ENCODE measurements around the gene TECPR2. TPM values are rescaled to one million over a fixed set of nuclear protein-coding genes. Genes with fewer than 3 reads are reported as not detected.

TECPR2 gene
- total RNA-seq, 3 donors from 2014 or later, result 19.8 to 25.2 (median 19.9) TPM

- DNase-seq (ENCODE audit: low spot score in 2 of 2), result no peak
- no peaks in the 10 kb centered on the region for H3K4me1 ChIP-seq
- no peak overlapping the region for H3K27ac ChIP-seq
- H3K36me3 ChIP-seq, result no peaks in the 10 kb centered on the region
- H3K27me3 ChIP-seq, result no peaks in the 10 kb centered on the region
- no peak overlapping the region for H3K4me3 ChIP-seq
- no peak for TF ChIP-seq POLR2AphosphoS5 (IDR thresholded peaks at IDR 0.05)
- TF ChIP-seq CTCF (IDR thresholded peaks at IDR 0.05), result no peak
- TF ChIP-seq POLR2A (IDR thresholded peaks at IDR 0.05), result no peak
- intact Hi-C loops (cut with DNase I; ENCODE audit: low total_unique reads), result no loop called here
- H3K9me3 ChIP-seq, result no peaks in the 10 kb centered on the region
These were observed 9.6 kb upstream of the TECPR2 start for GRCh38 chr14:102353126-102353619.

GRCh38 chr14:102356280-102356679 lies 6.5 kb upstream of the TECPR2 start:
- no peaks in the 10 kb centered on the region for H3K9me3 ChIP-seq
- intact Hi-C loops (cut with DNase I; ENCODE audit: low total_unique reads), result no loop called here
- no peaks in the 10 kb centered on the region for H3K4me1 ChIP-seq
- H3K4me3 ChIP-seq, result no peak overlapping the region
- TF ChIP-seq POLR2AphosphoS5 (IDR thresholded peaks at IDR 0.05) (no peak), POLR2A (IDR thresholded peaks at IDR 0.05) (no peak), CTCF (IDR thresholded peaks at IDR 0.05) (no peak)
- H3K36me3 ChIP-seq, result no peaks in the 10 kb centered on the region
- H3K27me3 ChIP-seq, result no peaks in the 10 kb centered on the region
- no peak for DNase-seq (ENCODE audit: low spot score in 2 of 2)
- no peak overlapping the region for H3K27ac ChIP-seq

- Histone ChIP-seq H3K27me3 (no peaks in the 10 kb centered on the region), H3K4me1 (peaks cover 0 to 6% of the 10 kb centered on the region in 2 donors), H3K27ac (no peak overlapping the region), H3K9me3 (no peaks in the 10 kb centered on the region), H3K36me3 (no peaks in the 10 kb centered on the region), H3K4me3 (no peak overlapping the region)
- intact Hi-C loops (cut with DNase I; ENCODE audit: low total_unique reads), result no loop called here
- no peak for DNase-seq (ENCODE audit: low spot score in 2 of 2)
- TF ChIP-seq POLR2AphosphoS5 (IDR thresholded peaks at IDR 0.05) (no peak), POLR2A (IDR thresholded peaks at IDR 0.05) (no peak), CTCF (IDR thresholded peaks at IDR 0.05) (no peak)
These were observed 3.4 kb upstream of the TECPR2 start for GRCh38 chr14:102359341-102359740.

GRCh38 chr14:102360388-102360787 lies 2.4 kb upstream of the TECPR2 start:
- DNase-seq (ENCODE audit: low spot score in 2 of 2), result no peak
- Histone ChIP-seq H3K4me1 (peaks cover 0 to 6% of the 10 kb centered on the region in 2 donors), H3K27me3 (no peaks in the 10 kb centered on the region), H3K4me3 (no peak overlapping the region), H3K36me3 (no peaks in the 10 kb centered on the region), H3K27ac (no peak overlapping the region), H3K9me3 (no peaks in the 10 kb centered on the region)
- no peak for TF ChIP-seq CTCF (IDR thresholded peaks at IDR 0.05)
- TF ChIP-seq POLR2A (IDR thresholded peaks at IDR 0.05), result no peak
- TF ChIP-seq POLR2AphosphoS5 (IDR thresholded peaks at IDR 0.05), result no peak
- intact Hi-C loops (cut with DNase I; ENCODE audit: low total_unique reads), result no loop called here

- Histone ChIP-seq H3K27me3 (no peaks in the 10 kb centered on the region), H3K9me3 (no peaks in the 10 kb centered on the region), H3K36me3 (no peaks in the 10 kb centered on the region), H3K4me3 (peak overlapping the region; percentile 91 to 100 (median 98)), H3K4me1 (peaks cover 0 to 6% of the 10 kb centered on the region in 2 donors), H3K27ac (peak overlapping the region; percentile 97)
- intact Hi-C loops (cut with DNase I; ENCODE audit: low total_unique reads), result no loop called here
- TF ChIP-seq CTCF (IDR thresholded peaks at IDR 0.05) (no peak), POLR2AphosphoS5 (IDR thresholded peaks at IDR 0.05) (no peak), POLR2A (IDR thresholded peaks at IDR 0.05) (no peak)
- DNase-seq (ENCODE audit: low spot score in 2 of 2), result no peak
These were observed 657 bp upstream of the TECPR2 start for GRCh38 chr14:102362084-102362483.

All from breast epithelium (tissue), 4 donors.